ENCODE measurements around the gene MAPT.

- TF ChIP-seq CTCF (conservative IDR thresholded peaks at IDR 0.05) = no peak
- no peak for TF ChIP-seq ZFX (IDR thresholded peaks at IDR 0.05)
Observed at GRCh38 chr17:45994987-45995386, 100.6 kb downstream of the MAPT start.
